ENCODE data around the gene FNTB.

The FNTB gene

DNA sequence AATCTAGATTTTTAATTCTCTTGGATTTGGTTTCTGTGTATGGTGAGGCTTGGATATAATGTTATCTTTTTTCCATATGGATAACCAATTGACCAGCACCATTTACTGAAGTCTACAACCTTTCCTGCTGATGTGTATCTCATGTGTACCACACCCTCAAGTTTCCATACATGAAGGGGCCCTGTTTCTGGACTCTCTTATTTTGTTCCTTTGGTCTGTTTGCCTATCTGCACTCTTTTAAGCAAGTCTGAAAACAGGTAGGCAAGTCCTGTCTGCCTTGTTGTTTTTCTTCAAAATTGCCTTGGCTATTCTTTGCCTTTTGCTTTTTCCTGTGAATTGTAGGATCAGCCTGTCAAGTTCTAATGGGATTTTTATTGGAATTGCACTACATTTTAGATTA lies 71.0 kb downstream of the FNTB start:
- Histone ChIP-seq H3K79me2 (ENCODE audit: low read length) (no peaks in the 10 kb centered on the region), H3K4me1 (ENCODE audit: low read length) (no peaks in the 10 kb centered on the region), H3K9me3 (ENCODE audit: insufficient read depth, low read length) (no peaks in the 10 kb centered on the region), H3K4me3 (ENCODE audit: low read length) (no peak overlapping the region), H3K36me3 (replicated peaks; ENCODE audit: low read depth, low read length) (peaks cover 29% of the 10 kb centered on the region), H3K4me2 (ENCODE audit: low read length) (no peak overlapping the region), H3K27ac (ENCODE audit: low read length) (no peak overlapping the region), H3K9ac (ENCODE audit: low read length) (no peak overlapping the region), H2AFZ (ENCODE audit: low read depth, low read length) (no peak overlapping the region), H4K20me1 (ENCODE audit: insufficient read depth, low read length) (no peaks in the 10 kb centered on the region), H3K27me3 (ENCODE audit: low read depth, low read length) (no peaks in the 10 kb centered on the region)
- TF ChIP-seq CTCF (IDR thresholded peaks at IDR 0.05; ENCODE audit: low read depth, low read length) = no peak
- no peak for TF ChIP-seq EZH2phosphoT487 (IDR thresholded peaks at IDR 0.05; ENCODE audit: low read depth)

GRCh38 chr14:65062096-65063075 lies 75.7 kb downstream of the FNTB start:
- no peaks in the 10 kb centered on the region for H3K27me3 ChIP-seq (ENCODE audit: low read depth, low read length)
- H3K4me2 ChIP-seq (ENCODE audit: low read length) = no peak overlapping the region
- no peak overlapping the region for H2AFZ ChIP-seq (ENCODE audit: low read depth, low read length)
- H3K9ac ChIP-seq (ENCODE audit: low read length) = no peak overlapping the region
- no peaks in the 10 kb centered on the region for H3K79me2 ChIP-seq (ENCODE audit: low read length)
- no peak overlapping the region for H3K4me3 ChIP-seq (ENCODE audit: low read length)
- H4K20me1 ChIP-seq (ENCODE audit: insufficient read depth, low read length) = no peaks in the 10 kb centered on the region
- no peaks in the 10 kb centered on the region for H3K9me3 ChIP-seq (ENCODE audit: insufficient read depth, low read length)
- TF ChIP-seq EZH2phosphoT487 (IDR thresholded peaks at IDR 0.05; ENCODE audit: low read depth) (no peak), CTCF (IDR thresholded peaks at IDR 0.05; ENCODE audit: low read depth, low read length) (no peak)
- no peak overlapping the region for H3K27ac ChIP-seq (ENCODE audit: low read length)
- peaks cover 51% of the 10 kb centered on the region for H3K36me3 ChIP-seq (replicated peaks; ENCODE audit: low read depth, low read length)
- H3K4me1 ChIP-seq (ENCODE audit: low read length) = no peaks in the 10 kb centered on the region

DNA sequence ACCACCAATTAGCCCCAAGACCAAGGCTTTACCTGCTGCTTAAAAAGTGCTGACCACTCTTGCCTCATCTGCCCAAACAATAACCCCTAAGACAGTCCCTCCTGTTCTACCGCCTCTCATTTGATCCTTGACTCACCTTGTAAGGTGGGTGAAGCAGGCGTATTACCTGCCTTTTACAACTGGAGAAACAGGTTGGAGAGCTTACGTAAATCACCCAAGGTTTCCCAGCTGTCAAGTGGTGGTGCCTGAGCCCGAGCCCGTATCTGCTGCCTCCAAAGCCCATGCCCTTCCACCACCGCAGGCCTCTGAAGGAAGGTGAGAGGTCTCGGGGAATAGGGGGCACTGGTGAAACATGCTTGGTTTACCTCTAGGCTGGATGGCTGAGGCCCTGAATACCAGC lies 79.0 kb downstream of the FNTB start:
- Histone ChIP-seq H3K27ac (ENCODE audit: low read length) (no peak overlapping the region), H3K79me2 (ENCODE audit: low read length) (no peaks in the 10 kb centered on the region), H3K36me3 (replicated peaks; ENCODE audit: low read depth, low read length) (peaks cover 55% of the 10 kb centered on the region), H3K4me2 (ENCODE audit: low read length) (no peak overlapping the region), H4K20me1 (ENCODE audit: insufficient read depth, low read length) (0 out of 2 replicates have a peak, but pooled peaks cover 2% of the 10 kb centered on the region), H3K9ac (ENCODE audit: low read length) (no peak overlapping the region), H3K9me3 (ENCODE audit: insufficient read depth, low read length) (no peaks in the 10 kb centered on the region), H2AFZ (ENCODE audit: low read depth, low read length) (no peak overlapping the region), H3K4me1 (ENCODE audit: low read length) (peaks cover 5% of the 10 kb centered on the region), H3K4me3 (ENCODE audit: low read length) (no peak overlapping the region), H3K27me3 (ENCODE audit: low read depth, low read length) (no peaks in the 10 kb centered on the region)
- TF ChIP-seq EZH2phosphoT487 (IDR thresholded peaks at IDR 0.05; ENCODE audit: low read depth) (no peak), CTCF (IDR thresholded peaks at IDR 0.05; ENCODE audit: low read depth, low read length) (no peak)

GRCh38 chr14:65069874-65070413 lies 83.2 kb downstream of the FNTB start:
- no peak overlapping the region for H3K4me2 ChIP-seq (ENCODE audit: low read length)
- no peaks in the 10 kb centered on the region for H3K79me2 ChIP-seq (ENCODE audit: low read length)
- no peak overlapping the region for H2AFZ ChIP-seq (ENCODE audit: low read depth, low read length)
- no peaks in the 10 kb centered on the region for H3K9me3 ChIP-seq (ENCODE audit: insufficient read depth, low read length)
- H3K4me1 ChIP-seq (ENCODE audit: low read length) = peaks cover 16% of the 10 kb centered on the region
- TF ChIP-seq EZH2phosphoT487 (IDR thresholded peaks at IDR 0.05; ENCODE audit: low read depth) (no peak), CTCF (IDR thresholded peaks at IDR 0.05; ENCODE audit: low read depth, low read length) (no peak)
- peaks cover 32% of the 10 kb centered on the region for H3K36me3 ChIP-seq (replicated peaks; ENCODE audit: low read depth, low read length)
- peaks cover 14% of the 10 kb centered on the region; the same call in 1 of the 2 replicates for H4K20me1 ChIP-seq (ENCODE audit: insufficient read depth, low read length)
- no peak overlapping the region for H3K27ac ChIP-seq (ENCODE audit: low read length)
- no peaks in the 10 kb centered on the region for H3K27me3 ChIP-seq (ENCODE audit: low read depth, low read length)
- no peak overlapping the region for H3K9ac ChIP-seq (ENCODE audit: low read length)
- no peak overlapping the region for H3K4me3 ChIP-seq (ENCODE audit: low read length)
